MCF 10A (cell line): ENCODE results near the gene LNX1. TPM values are rescaled to one million over a fixed set of nuclear protein-coding genes. Genes with fewer than 3 reads are reported as not detected.

ENCODE experiments used
- BruUV-seq: library from RNA; stranded (reverse); fragments of 400-500 nt; replicated peaks from 2 replicates; lab custom pipeline; 2021; lab: Mats Ljungman, UMichigan
- CTCF ChIA-PET: fragments of 300-600 bp; sonication (Branson Sonifier 250); formaldehyde crosslinking; extraction: SDS; loops from one replicate; lab custom pipeline; 2021; ENCODE audit warnings: antibody characterized with exemption, inconsistent platforms; lab: Yijun Ruan, JAX
- POLR2A ChIA-PET: fragments of 300-600, 350-650 bp; sonication (Branson Sonifier 250); formaldehyde crosslinking; extraction: SDS; loops from one replicate; lab custom pipeline; 2020; ENCODE audit warnings: antibody characterized with exemption, inconsistent platforms; lab: Yijun Ruan, JAX
- DNase-seq: peaks from one replicate; pipeline ENCODE4 v3.0.0-alpha.2; 2018; ENCODE audit not compliant: unreplicated experiment
- H3K27ac Mint-ChIP-seq: one replicate; pipeline ENCODE4 v1.8.0; 2022; ENCODE audit warnings: mild to moderate bottlenecking, low read depth, mixed read lengths; ENCODE audit not compliant: unreplicated experiment
- H3K27me3 Mint-ChIP-seq: one replicate; pipeline ENCODE4 v1.8.0; 2022; ENCODE audit warnings: mixed read lengths; ENCODE audit not compliant: insufficient read depth, unreplicated experiment
- H3K36me3 Mint-ChIP-seq: one replicate; pipeline ENCODE4 v1.8.0; 2022; ENCODE audit warnings: mild to moderate bottlenecking, moderate library complexity, mixed read lengths; ENCODE audit not compliant: insufficient read depth, unreplicated experiment
- H3K4me1 Mint-ChIP-seq: one replicate; pipeline ENCODE4 v1.8.0; 2022; ENCODE audit warnings: mixed read lengths; ENCODE audit not compliant: insufficient read depth, unreplicated experiment
- H3K4me3 Mint-ChIP-seq: one replicate; pipeline ENCODE4 v1.8.0; 2022; ENCODE audit warnings: mild to moderate bottlenecking, moderate library complexity, mixed read lengths; ENCODE audit not compliant: unreplicated experiment
- H3K9me3 Mint-ChIP-seq: one replicate; pipeline ENCODE4 v1.8.0; 2022; ENCODE audit warnings: mixed read lengths; ENCODE audit not compliant: unreplicated experiment
- CTCF ChIP-seq: fragments of 200-600 bp; IDR thresholded peaks from one replicate; pipeline ENCODE4 v1.8.0; 2022; ENCODE audit warnings: antibody characterized with exemption, mild to moderate bottlenecking; ENCODE audit not compliant: unreplicated experiment
- intact Hi-C: fragments of 100-400 bp; cut with micrococcal nuclease; formaldehyde crosslinking; loops from 2 replicates; pipeline ENCODE4 v1.14.1; 2022
- total RNA-seq: library from RNA; stranded (reverse); gene quantifications from 2 replicates; pipeline ENCODE4 v1.2.3, GENCODE V29; 2022

Gene LNX1
- total RNA-seq, 1 experiment from 2014 or later = not detected

- no peak overlapping the region for H3K27ac Mint-ChIP-seq
- intact Hi-C loops = no loop called here
- no peak overlapping the region for H3K4me3 Mint-ChIP-seq
- no peak for TF ChIP-seq CTCF
- no TSS peak for BruUV-seq
- ChIA-PET CTCF (no interaction called here), POLR2A (interaction anchor here (1.2 kb wide), 1 partner anchor 9 kb away, joined by 3 read pairs; no protein-coding TSS in a partner anchor)
- no peaks in the 10 kb centered on the region for H3K27me3 Mint-ChIP-seq
- H3K9me3 Mint-ChIP-seq = no peaks in the 10 kb centered on the region
- no peaks in the 10 kb centered on the region for H3K36me3 Mint-ChIP-seq
- DNase-seq = no peak
- H3K4me1 Mint-ChIP-seq = no peaks in the 10 kb centered on the region
Observed at GRCh38 chr4:53573696-53574095, 17.6 kb downstream of the LNX1 start.

- DNase-seq = no peak
- intact Hi-C loops = no loop called here
- Mint-ChIP-seq H3K9me3 (no peaks in the 10 kb centered on the region), H3K4me1 (no peaks in the 10 kb centered on the region), H3K36me3 (no peaks in the 10 kb centered on the region), H3K27ac (no peak overlapping the region), H3K27me3 (no peaks in the 10 kb centered on the region), H3K4me3 (no peak overlapping the region)
- no peak for TF ChIP-seq CTCF
- CTCF ChIA-PET = no interaction called here
- BruUV-seq = no TSS peak
- POLR2A ChIA-PET = interaction anchor here (0.9 kb wide), 1 partner anchor 13 kb away, joined by 3 read pairs; no protein-coding TSS in a partner anchor
Observed at GRCh38 chr4:53572600-53572994, 18.7 kb downstream of the LNX1 start.

- ChIA-PET POLR2A (no interaction called here), CTCF (no interaction called here)
- no peak overlapping the region for H3K4me3 Mint-ChIP-seq
- TF ChIP-seq CTCF = no peak
- no peaks in the 10 kb centered on the region for H3K27me3 Mint-ChIP-seq
- no TSS peak for BruUV-seq
- intact Hi-C loops = no loop called here
- H3K27ac Mint-ChIP-seq = no peak overlapping the region
- H3K36me3 Mint-ChIP-seq = no peaks in the 10 kb centered on the region
- no peak for DNase-seq
- no peaks in the 10 kb centered on the region for H3K9me3 Mint-ChIP-seq
- no peaks in the 10 kb centered on the region for H3K4me1 Mint-ChIP-seq
Observed at GRCh38 chr4:53571936-53572599, 19.2 kb downstream of the LNX1 start.

GRCh38 chr4:53563824-53564223 is 27.5 kb downstream of the LNX1 start:
- intact Hi-C loops = no loop called here
- Mint-ChIP-seq H3K4me3 (no peak overlapping the region), H3K27ac (no peak overlapping the region), H3K36me3 (no peaks in the 10 kb centered on the region), H3K9me3 (no peaks in the 10 kb centered on the region), H3K27me3 (no peaks in the 10 kb centered on the region), H3K4me1 (peaks cover 7% of the 10 kb centered on the region)
- peak; percentile 72 for DNase-seq
- no TSS peak for BruUV-seq
- TF ChIP-seq CTCF = no peak
- ChIA-PET CTCF (interaction anchor here (0.7 to 1.0 kb wide), 3 partner anchors 9 to 670 kb away, joined by 3 to 4 read pairs (median 3); no protein-coding TSS in a partner anchor), POLR2A (no interaction called here)
